Measurements from ENCODE around the gene ATF7. TPM values are rescaled to one million over a fixed set of nuclear protein-coding genes. Genes with fewer than 3 reads are reported as not detected.

ATF7 gene
- total and polyA plus RNA-seq, 2 donors (not counting 3 experiments of a cell fraction or from before 2014, with no cell fraction given): 36.0 to 68.5 TPM

DNA sequence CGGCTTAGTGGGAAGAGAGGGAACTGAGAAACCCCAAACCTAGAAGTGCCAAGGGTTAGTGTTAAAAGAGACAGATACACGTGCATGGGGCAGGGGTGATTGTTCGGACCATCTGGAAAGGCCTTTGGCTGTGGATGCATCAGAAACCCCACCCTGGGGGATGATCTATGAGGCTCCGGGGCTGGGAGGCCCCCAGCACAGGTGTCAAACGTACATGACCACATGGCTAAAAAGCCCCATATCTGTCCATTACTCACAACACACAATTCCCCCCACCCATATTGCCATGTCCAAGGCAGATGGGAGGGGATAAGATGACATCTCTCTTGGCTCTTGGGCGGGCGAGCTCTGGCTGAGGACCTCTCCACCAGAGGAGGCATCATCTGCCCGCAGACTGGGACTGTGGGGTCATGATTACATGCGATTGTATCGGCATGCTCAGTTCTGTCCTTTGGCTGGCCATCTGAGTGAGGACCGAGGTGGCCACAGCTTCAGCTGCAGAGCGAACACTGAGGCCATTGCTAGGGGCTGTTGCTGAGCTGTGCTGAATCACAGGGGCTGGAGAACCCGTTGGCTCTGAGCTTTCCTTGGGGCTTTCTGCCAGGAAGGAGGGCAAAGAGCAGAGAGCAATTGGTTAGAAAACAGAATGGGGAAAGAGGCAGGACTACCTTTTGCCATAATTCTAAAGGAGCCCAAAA, 109.3 kb downstream of the ATF7 start:
- intact Hi-C loops (cut with micrococcal nuclease) (no loop called here), dilution Hi-C loops (cut with MboI; ENCODE audit: extremely low pct_ligation_motif_present, low sequenced_read_pairs) (no loop called here)
- H2AFZ ChIP-seq (ENCODE audit: low read depth, low read length): no peak overlapping the region
- H3K9ac ChIP-seq (replicated peaks; ENCODE audit: extremely low read depth, insufficient read depth, low read length): no peak overlapping the region
- no peak for FAIRE-seq
- H3K4me3 ChIP-seq (replicated peaks in 1 of 3; ENCODE audit: insufficient read depth in 1 of 3, low read depth in 1 of 3, low read length in 3 of 3): no peak overlapping the region
- DNase-seq (ENCODE audit: low read depth, low spot score): no peak
- H3K9me3 ChIP-seq (replicated peaks; ENCODE audit: control insufficient read depth, insufficient read depth, low read length): no peaks in the 10 kb centered on the region
- H3K36me3 ChIP-seq (ENCODE audit: control insufficient read depth in 2 of 2, extremely low read depth in 1 of 2, insufficient read depth in 2 of 2, low read length in 2 of 2): peaks cover 23 to 34% of the 10 kb centered on the region in 2 experiments
- H3K27me3 ChIP-seq (ENCODE audit: control insufficient read depth in 2 of 2, insufficient read depth in 2 of 2, low read length in 2 of 2): no peaks in the 10 kb centered on the region
- no peaks in the 10 kb centered on the region for H3K4me1 ChIP-seq (ENCODE audit: control insufficient read depth, extremely low read depth, insufficient read depth, low read length)
- TF ChIP-seq GATA2 (IDR thresholded peaks at IDR 0.05; ENCODE audit: insufficient read depth, insufficient read length, low read depth, low read length): no peak
- TF ChIP-seq JUN (IDR thresholded peaks at IDR 0.05; ENCODE audit: borderline replicate concordance, insufficient read depth, insufficient read length, low read depth): no peak
- TF ChIP-seq FOS (IDR thresholded peaks at IDR 0.05; ENCODE audit: borderline replicate concordance, insufficient read depth, low read length): no peak
- TF ChIP-seq EZH2 (IDR thresholded peaks at IDR 0.05; ENCODE audit: borderline replicate concordance, low read depth, low read length, severe bottlenecking): no peak
- no peak for TF ChIP-seq POLR2AphosphoS5 (IDR thresholded peaks at IDR 0.05; ENCODE audit: insufficient read depth, low read depth, low read length)
- TF ChIP-seq, protein P1, sequence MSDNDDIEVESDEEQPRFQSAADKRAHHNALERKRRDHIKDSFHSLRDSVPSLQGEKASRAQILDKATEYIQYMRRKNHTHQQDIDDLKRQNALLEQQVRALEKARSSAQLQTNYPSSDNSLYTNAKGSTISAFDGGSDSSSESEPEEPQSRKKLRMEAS (IDR thresholded peaks at IDR 0.05; ENCODE audit: insufficient read depth, insufficient read length): no peak
- TF ChIP-seq MYC (IDR thresholded peaks at IDR 0.05; ENCODE audit: low read depth, low read length): no peak
- no peak for TF ChIP-seq POLR2A (IDR thresholded peaks at IDR 0.05; ENCODE audit: low read depth, low read length)
- TF ChIP-seq CTCF (IDR thresholded peaks at IDR 0.05; ENCODE audit: extremely low read depth in 1 of 2, insufficient read depth in 1 of 2, low read depth in 1 of 2, low read length in 2 of 2): no peak
- no peaks in the 10 kb centered on the region for H4K20me1 ChIP-seq (replicated peaks; ENCODE audit: control insufficient read depth, extremely low read depth, insufficient read depth, low read length)
- H3K9me1 ChIP-seq (replicated peaks; ENCODE audit: control insufficient read depth, extremely low read depth, insufficient read depth, low read length): no peaks in the 10 kb centered on the region
- CTCF ChIA-PET: interaction anchor here (1.0 to 1.1 kb wide), 2 partner anchors 9 to 196 kb away, joined by 3 read pairs; partner anchors contain the start of gene AAAS
- no peaks in the 10 kb centered on the region for H3K79me2 ChIP-seq (ENCODE audit: control insufficient read depth, insufficient read depth, low read length)
- no peak overlapping the region for H3K27ac ChIP-seq (ENCODE audit: insufficient read depth, low read depth, low read length)
- POLR2A ChIA-PET: no interaction called here
- BruUV-seq (replicated peaks): no TSS peak
- H3K4me2 ChIP-seq (ENCODE audit: insufficient read depth, low read length): no peak overlapping the region
